DOHH2 (cell line): ENCODE data around the gene MROH2B.

Experiments used
- H3F3A ChIP-seq: fragments of 200-600 bp; sonication (generic), shearing (Covaris generic); 2 replicates; pipeline ENCODE4 v1.6.0; 2016; ENCODE audit warnings: antibody characterized with exemption, mild to moderate bottlenecking; ENCODE audit not compliant: control insufficient read depth, insufficient read depth
- H3K27ac ChIP-seq: fragments of 200-600 bp; sonication (generic); 2 replicates; pipeline ENCODE4 v1.5.1; 2014; ENCODE audit warnings: low read depth, mild to moderate bottlenecking, low read length, moderate library complexity
- H3K27me3 ChIP-seq: fragments of 200-600 bp; sonication (generic); 2 replicates; pipeline ENCODE4 v1.6.1; 2014; ENCODE audit warnings: mild to moderate bottlenecking, low read length, mixed read lengths; ENCODE audit not compliant: control insufficient read depth
- H3K36me3 ChIP-seq: fragments of 200-600 bp; sonication (generic); 2 replicates; pipeline ENCODE4 v1.6.1; 2014; ENCODE audit warnings: mild to moderate bottlenecking, low read length, moderate library complexity, mixed read lengths; ENCODE audit not compliant: control insufficient read depth
- H3K4me1 ChIP-seq: fragments of 200-600 bp; sonication (generic); 2 replicates; pipeline ENCODE4 v1.6.1; 2014; ENCODE audit warnings: mild to moderate bottlenecking, low read length, mixed read lengths; ENCODE audit not compliant: control insufficient read depth
- H3K4me2 ChIP-seq: fragments of 200-600 bp; sonication (generic); 2 replicates; pipeline ENCODE4 v1.6.0; 2014; ENCODE audit warnings: mild to moderate bottlenecking, low read length, moderate library complexity
- H3K4me3 ChIP-seq: fragments of 200-600 bp; sonication (generic); 2 replicates; pipeline ENCODE4 v1.5.1; 2014; ENCODE audit warnings: mild to moderate bottlenecking, low read length, mixed read lengths
- H3K79me2 ChIP-seq: fragments of 200-600 bp; sonication (generic); 2 replicates; pipeline ENCODE4 v1.6.1; 2014; ENCODE audit warnings: mild to moderate bottlenecking, low read length, mixed read lengths; ENCODE audit not compliant: control insufficient read depth
- H3K9me2 ChIP-seq: fragments of 200-600 bp; sonication (generic); replicated peaks from 2 replicates; pipeline ENCODE4 v1.6.1; 2014; ENCODE audit warnings: mild to moderate bottlenecking, low read length, mixed read lengths; ENCODE audit not compliant: control insufficient read depth
- H3K9me3 ChIP-seq: fragments of 200-600 bp; sonication (generic); 2 replicates; pipeline ENCODE4 v1.6.1; 2014; ENCODE audit warnings: antibody characterized with exemption, low read length, mixed read lengths; ENCODE audit not compliant: control insufficient read depth, insufficient read depth
- H4K20me1 ChIP-seq: fragments of 200-600 bp; sonication (generic); 2 replicates; pipeline ENCODE4 v1.6.0; 2014; ENCODE audit warnings: low read depth, mild to moderate bottlenecking, antibody characterized with exemption, low read length, moderate library complexity; ENCODE audit not compliant: control insufficient read depth, insufficient read depth
- CTCF ChIP-seq: fragments of 200-600 bp; sonication (generic); IDR thresholded peaks from one replicate; pipeline ENCODE4 v1.5.1; 2014; ENCODE audit warnings: antibody characterized with exemption, mild to moderate bottlenecking, low read depth, low read length; ENCODE audit not compliant: poor library complexity, severe bottlenecking
- EZH2phosphoT487 ChIP-seq: fragments of 200-600 bp; sonication (generic); IDR thresholded peaks from 2 replicates; pipeline ENCODE4 v1.6.1; 2017; ENCODE audit warnings: borderline replicate concordance, mild to moderate bottlenecking, antibody characterized with exemption, low read length, moderate library complexity, mixed read lengths

Gene MROH2B

GRCh38 chr5:41093803-41094202, 22.7 kb upstream of the MROH2B start:
- Histone ChIP-seq H3K27me3 (no peaks in the 10 kb centered on the region), H3K79me2 (no peaks in the 10 kb centered on the region), H3K27ac (no peak overlapping the region), H3K9me2 (no peaks in the 10 kb centered on the region), H3K4me3 (no peak overlapping the region), H3K4me1 (peaks cover 19% of the 10 kb centered on the region), H3K9me3 (no peaks in the 10 kb centered on the region), H3F3A (no peaks in the 10 kb centered on the region), H3K4me2 (no peak overlapping the region), H4K20me1 (no peaks in the 10 kb centered on the region), H3K36me3 (no peaks in the 10 kb centered on the region)
- TF ChIP-seq EZH2phosphoT487 (no peak), CTCF (no peak)

GRCh38 chr5:41087461-41087860, 16.3 kb upstream of the MROH2B start:
- Histone ChIP-seq H3K79me2 (no peaks in the 10 kb centered on the region), H3K4me3 (no peak overlapping the region), H3K9me2 (no peaks in the 10 kb centered on the region), H3K4me2 (no peak overlapping the region), H3F3A (no peaks in the 10 kb centered on the region), H3K9me3 (no peaks in the 10 kb centered on the region), H3K27me3 (no peaks in the 10 kb centered on the region), H4K20me1 (no peaks in the 10 kb centered on the region), H3K36me3 (no peaks in the 10 kb centered on the region), H3K4me1 (no peaks in the 10 kb centered on the region), H3K27ac (no peak overlapping the region)
- no peak for TF ChIP-seq CTCF
- TF ChIP-seq EZH2phosphoT487, result no peak

GRCh38 chr5:41083306-41083705, 12.2 kb upstream of the MROH2B start:
- H3K27ac ChIP-seq, result no peak overlapping the region
- H3K9me3 ChIP-seq, result no peaks in the 10 kb centered on the region
- H3K27me3 ChIP-seq, result no peaks in the 10 kb centered on the region
- H3K4me2 ChIP-seq, result no peak overlapping the region
- H3K4me3 ChIP-seq, result no peak overlapping the region
- no peaks in the 10 kb centered on the region for H3K36me3 ChIP-seq
- TF ChIP-seq EZH2phosphoT487 (no peak), CTCF (no peak)
- no peaks in the 10 kb centered on the region for H3K9me2 ChIP-seq
- no peaks in the 10 kb centered on the region for H3K79me2 ChIP-seq
- no peaks in the 10 kb centered on the region for H3F3A ChIP-seq
- no peaks in the 10 kb centered on the region for H3K4me1 ChIP-seq
- no peaks in the 10 kb centered on the region for H4K20me1 ChIP-seq

- H3F3A ChIP-seq, result no peaks in the 10 kb centered on the region
Observed at GRCh38 chr5:41071975-41072374, 833 bp upstream of the MROH2B start.

More at GRCh38 chr5:41071975-41072374, 833 bp upstream of the MROH2B start:
- H4K20me1 ChIP-seq, result no peaks in the 10 kb centered on the region
- no peaks in the 10 kb centered on the region for H3K36me3 ChIP-seq
- TF ChIP-seq CTCF (no peak), EZH2phosphoT487 (no peak)
- no peak overlapping the region for H3K4me3 ChIP-seq
- H3K4me2 ChIP-seq, result no peak overlapping the region
- no peaks in the 10 kb centered on the region for H3K4me1 ChIP-seq
- H3K79me2 ChIP-seq, result no peaks in the 10 kb centered on the region
- H3K9me3 ChIP-seq, result no peaks in the 10 kb centered on the region
- H3K27me3 ChIP-seq, result no peaks in the 10 kb centered on the region
- no peaks in the 10 kb centered on the region for H3K9me2 ChIP-seq
- no peak overlapping the region for H3K27ac ChIP-seq
